Stimulated activated CD4-positive, alpha-beta T cell treated with anti-CD3 and anti-CD28 coated beads, Interleukin-1b, Interleukin-23, amount 100 ng/mL, for 48 hours (primary cell): ENCODE data around the gene ALPP.
"Not testable (repeated sequence)": the region's sequence is repeated elsewhere in the genome, so short reads cannot be mapped to it uniquely, and the experiment has no call there.

Experiments used
- DNase-seq: peaks from one replicate; pipeline ENCODE4 v3.0.0-alpha.2; 2020

The ALPP gene

GRCh38 chr2:232407428-232408150 lies 29.0 kb downstream of the ALPP start:
- not testable (repeated sequence) for DNase-seq

DNA sequence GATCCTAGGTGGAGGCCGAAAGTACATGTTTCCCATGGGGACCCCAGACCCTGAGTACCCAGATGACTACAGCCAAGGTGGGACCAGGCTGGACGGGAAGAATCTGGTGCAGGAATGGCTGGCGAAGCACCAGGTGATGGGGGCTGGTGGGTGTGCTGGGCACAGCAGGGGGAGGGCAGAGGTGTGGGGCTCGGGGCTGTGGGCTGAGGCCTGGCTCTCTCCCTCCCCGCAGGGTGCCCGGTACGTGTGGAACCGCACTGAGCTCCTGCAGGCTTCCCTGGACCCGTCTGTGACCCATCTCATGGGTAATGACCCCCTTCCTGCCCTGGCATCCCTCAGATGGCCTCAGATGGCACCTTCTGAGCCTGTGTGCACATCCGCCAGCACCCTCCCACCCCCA lies 29.7 kb downstream of the ALPP start:
- DNase-seq: not testable (repeated sequence)

DNA sequence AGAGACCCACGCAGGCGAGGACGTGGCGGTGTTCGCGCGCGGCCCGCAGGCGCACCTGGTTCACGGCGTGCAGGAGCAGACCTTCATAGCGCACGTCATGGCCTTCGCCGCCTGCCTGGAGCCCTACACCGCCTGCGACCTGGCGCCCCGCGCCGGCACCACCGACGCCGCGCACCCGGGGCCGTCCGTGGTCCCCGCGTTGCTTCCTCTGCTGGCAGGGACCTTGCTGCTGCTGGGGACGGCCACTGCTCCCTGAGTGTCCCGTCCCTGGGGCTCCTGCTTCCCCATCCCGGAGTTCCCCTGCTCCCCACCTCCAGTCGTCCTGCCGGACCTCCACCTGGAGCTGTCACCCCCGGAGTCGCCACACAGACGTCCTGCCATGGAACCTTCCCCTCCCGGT lies 31.1 kb downstream of the ALPP start:
- not testable (repeated sequence) for DNase-seq

DNA sequence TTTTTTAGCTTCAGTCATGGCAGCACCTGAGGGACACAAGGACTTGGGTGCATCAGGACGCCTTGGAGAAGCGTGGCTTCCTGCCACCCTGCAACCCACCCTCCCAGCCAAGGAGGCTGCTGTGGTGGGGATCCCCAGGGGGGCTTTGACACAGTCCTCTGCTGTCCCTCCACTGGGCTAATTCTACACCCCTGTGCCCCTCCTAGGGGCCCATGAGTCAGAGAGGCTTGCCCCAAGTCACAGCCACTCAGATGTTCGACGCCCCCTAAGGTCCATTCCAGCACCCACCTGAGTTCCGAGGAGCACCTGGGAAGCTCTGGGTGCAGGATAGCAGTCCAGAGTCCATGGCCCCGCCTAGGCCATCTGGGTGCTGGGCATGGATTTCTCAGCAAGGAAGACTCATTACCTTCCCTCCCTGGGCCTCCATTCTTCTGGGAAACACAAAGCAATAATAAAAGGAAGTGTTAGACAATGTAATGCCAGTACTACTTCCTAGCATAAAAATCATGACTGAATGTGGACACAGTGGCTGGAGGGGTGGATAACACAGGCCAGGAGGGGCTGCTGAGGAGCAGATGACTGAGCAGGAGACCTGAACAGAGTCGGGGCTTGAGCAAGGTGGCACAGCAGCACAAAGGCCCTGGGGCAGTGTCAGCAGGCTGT lies 31.8 kb downstream of the ALPP start:
- no peak for DNase-seq

DNA sequence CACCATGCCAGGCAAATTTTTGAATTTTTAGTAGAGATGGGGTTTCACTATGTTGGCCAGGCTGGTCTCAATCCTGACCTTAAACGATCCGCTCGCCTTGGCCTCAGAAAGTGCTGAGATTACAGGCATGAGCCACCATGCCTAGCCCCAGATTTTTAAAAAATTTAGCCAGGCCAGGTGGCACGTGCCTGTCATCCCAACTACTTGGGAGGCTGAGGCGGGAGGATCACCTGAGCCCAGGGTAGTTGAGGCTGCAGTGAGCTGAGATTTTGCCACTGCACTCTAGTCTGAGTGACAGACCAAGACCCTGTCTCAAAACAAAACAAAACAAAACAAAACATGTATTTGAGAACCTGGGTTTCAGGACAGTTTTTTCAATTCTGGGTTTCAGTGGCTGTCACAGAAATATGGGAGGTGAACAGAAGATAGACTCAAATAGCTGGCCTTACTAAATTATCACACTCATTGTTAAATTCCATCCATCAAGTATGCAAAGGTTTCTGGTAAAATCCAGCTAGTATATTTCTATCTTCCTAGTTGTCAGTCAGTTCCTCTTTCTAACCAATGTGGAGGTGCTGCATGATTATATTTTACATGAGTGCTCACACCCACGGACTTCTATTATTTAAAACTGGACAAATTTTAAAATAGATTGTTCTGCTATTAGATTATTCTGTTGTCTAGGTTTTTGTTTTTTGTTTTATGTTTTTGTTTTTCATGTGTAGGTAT lies 33.5 kb downstream of the ALPP start:
- no peak for DNase-seq

DNA sequence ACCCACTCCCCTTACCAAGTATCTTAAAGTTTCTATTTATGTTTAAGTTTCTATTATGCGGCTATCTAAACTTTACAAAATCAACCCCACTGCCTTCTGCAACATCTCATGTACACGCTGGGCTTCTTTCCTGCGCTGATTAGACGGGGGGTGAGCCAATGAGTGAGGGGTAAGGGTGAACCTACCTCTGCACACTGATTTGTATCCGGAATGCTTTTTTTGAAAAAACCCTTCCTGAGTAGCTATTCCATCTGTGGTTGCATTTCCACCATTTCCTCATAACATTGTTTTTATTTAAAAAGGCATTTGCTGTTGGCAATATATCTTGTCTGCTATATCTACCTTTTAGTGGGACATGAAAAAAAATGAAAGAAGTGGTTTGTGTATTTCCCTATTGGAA lies 34.4 kb downstream of the ALPP start:
- DNase-seq: no peak

- DNase-seq: no peak
Measured at GRCh38 chr2:232415138-232415690, 36.7 kb downstream of the ALPP start.

- no peak for DNase-seq
Measured at GRCh38 chr2:232415736-232416520, 37.4 kb downstream of the ALPP start.

GRCh38 chr2:232416521-232417470 lies 38.2 kb downstream of the ALPP start:
- DNase-seq: no peak

DNA sequence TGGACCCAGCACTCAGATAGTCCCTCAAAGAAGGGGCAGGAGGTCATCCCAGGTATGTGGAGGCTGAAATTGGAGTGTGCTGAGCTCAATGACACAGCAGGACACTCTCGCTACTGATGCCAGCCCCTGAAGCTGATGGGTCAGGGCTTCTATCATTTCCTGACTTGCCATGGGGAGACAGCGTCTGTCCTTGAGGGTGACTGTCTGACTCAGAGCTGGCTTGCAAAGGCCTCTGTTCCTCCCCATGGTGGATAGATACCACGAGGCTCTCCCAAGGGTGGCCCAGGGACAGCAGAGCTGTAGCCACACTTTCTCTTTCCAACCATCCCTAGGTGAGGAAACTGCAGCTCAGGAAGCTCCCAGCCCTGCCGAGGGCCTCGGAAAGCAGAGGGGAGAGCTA lies 38.9 kb downstream of the ALPP start:
- no peak for DNase-seq

DNA sequence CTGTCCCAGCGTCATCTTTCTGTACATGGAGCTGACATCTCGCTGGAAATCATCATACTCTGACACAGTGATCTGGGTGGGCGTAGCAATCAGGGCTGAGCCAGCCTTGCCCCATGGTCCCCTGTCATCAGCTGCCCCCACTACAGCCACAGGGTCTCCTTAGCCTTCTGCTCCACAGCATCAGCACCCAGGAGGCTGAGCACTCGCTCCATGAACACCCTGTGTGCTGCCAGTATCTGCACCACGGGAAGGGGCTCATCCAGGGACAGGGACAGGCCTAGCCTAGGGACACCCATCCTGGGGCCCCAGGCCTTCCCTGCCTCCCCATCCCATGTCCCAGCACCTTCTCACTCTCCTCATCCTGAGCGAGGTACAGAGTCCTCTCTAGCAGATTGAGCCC lies 39.5 kb downstream of the ALPP start:
- DNase-seq: no peak

DNA sequence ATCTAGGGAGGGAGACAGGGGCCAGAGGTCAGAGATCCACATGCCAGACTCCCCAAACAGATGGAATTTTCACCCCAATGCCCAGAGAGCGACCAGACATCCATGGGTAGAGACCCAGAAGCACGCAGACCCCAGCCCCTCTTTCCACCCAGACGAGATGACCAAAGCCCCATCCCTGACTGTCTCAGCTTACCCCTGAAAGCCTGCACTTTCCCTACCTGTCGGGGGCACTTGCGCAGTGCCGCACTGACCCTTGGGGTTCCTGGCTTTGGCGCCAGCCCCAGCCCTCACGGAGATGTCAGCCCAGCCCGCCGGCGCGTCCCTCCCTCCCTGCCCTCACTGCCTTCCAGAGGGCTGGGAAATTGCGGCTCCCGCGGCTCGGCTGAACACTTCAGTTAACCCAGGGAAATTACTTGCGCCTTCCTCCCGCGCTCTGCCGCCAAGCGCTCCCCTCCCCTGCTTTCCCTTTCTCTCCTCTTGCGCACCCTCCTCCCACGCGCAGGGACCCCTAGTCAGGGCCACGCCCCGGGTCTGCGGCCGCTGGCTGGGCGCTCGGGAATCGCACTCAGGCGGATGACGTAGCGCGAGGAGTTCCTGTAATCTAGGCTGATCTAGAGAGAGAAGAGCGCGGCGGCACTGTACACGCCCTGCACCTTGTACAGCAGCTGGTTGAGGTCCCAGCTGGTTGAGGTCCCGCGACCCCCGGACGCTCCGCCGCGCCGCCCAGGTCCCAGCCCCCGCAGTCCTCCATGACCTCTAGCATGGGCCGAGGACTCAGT lies 40.1 kb downstream of the ALPP start:
- DNase-seq: peak; percentile 19

DNA sequence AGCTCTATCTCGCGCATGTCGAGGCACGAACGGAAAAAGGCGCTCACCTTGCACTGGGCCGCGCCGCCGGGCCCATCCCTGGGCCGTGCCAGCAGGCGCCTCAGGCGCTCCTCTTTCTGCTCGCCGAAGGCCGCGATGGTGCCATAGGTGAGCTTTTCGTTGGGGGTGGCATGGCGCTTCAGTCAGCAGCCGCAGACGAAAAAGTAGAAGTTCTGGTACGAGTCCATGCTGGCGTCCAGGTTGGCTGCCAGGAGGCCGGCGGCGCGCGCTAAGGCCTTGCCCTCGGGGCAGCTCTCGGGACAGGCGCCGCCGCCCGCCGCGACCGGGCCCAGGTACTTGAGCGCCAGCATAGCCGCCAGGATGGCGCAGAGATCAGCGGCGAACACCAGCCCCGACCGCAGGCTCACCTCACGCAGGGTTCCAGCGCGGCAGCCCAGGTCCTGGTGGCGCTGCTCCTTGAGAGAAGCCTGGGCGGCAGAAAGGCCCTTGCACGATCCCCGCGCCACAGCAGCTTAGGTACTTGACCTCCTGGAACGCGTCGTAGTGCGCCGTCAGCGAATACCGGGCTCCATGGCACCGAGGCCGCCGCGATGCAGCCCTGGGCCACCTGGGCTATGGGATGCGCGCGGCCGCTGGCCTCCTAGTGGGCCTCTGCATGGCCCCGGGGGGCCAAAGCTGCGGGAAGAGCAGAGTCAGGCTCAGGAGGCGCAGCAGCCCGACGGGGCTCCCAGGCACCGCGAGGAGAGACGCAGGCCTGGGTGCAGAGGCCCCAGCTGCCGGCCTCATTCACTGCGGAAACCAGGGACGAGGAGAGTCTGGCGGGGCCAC lies 40.9 kb downstream of the ALPP start:
- DNase-seq: no peak

GRCh38 chr2:232420073-232420454 lies 41.5 kb downstream of the ALPP start:
- DNase-seq: no peak

- no peak for DNase-seq
Measured at GRCh38 chr2:232420463-232421188, 42.1 kb downstream of the ALPP start.

GRCh38 chr2:232421189-232421785 lies 42.7 kb downstream of the ALPP start:
- no peak for DNase-seq

GRCh38 chr2:232422051-232422450 lies 43.5 kb downstream of the ALPP start:
- DNase-seq: no peak

DNA sequence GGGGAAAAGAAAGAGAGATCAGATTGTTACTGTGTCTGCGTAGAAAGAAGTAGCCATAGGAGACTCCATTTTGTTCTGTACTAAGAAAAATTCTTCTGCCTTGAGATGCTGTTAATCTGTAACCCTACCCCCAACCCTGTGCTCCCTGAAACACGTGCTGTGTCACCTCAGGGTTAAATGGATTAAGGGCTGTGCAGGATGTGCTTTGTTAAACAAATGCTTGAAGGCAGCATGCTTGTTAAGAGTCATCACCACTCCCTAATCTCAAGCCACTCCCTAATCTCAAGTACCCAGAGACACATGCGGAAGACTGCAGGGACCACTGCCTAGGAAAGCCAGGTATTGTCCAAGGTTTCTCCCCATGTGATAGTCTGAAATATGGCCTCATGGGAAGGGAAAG lies 44.4 kb downstream of the ALPP start:
- not testable (repeated sequence) for DNase-seq

DNA sequence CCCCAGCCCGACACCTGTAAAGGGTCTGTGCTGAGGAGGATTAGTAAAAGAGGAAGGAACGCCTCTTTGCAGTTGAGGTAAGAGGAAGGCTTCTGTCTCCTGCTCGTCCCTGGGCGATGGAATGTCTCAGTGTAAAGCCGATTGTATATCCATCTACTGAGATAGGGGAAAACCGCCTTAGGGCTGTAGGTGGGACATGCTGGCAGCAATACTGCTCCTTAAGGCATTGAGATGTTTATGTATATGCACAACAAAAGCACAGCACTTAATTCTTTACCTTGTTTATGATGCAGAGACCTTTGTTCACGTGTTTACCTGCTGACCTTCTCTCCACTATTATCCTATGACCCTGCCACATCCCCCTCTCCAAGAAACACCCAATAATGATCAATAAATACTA lies 44.9 kb downstream of the ALPP start:
- DNase-seq: not testable (repeated sequence)
